Measurements from ENCODE around the gene FAM111A. TPM values are rescaled to one million over a fixed set of nuclear protein-coding genes. Genes with fewer than 3 reads are reported as not detected.

FAM111A gene
- polyA plus RNA-seq, 3 donors = 34.6 to 101 (median 55.7) TPM

DNA sequence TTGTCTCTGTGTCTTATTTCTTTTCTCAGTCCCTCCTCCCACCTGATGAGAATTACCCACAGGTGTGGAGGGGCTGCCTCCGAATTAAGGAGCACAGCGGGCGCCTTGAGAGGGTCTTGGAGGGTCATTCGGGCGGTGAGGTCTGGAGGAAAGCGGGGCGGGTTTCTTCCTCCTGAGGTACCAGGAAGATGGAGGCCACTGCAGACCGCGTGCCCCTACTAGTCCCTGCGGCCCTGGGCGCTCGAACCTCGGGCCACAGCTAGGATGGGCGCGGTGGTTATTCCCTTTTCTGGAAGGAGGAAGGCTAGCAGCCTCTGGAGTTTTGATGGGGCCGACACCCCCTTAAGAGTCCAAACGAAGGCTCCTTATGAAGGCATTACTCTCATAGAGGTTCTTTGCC lies 5.5 kb upstream of the FAM111A start:
- Histone ChIP-seq H3K79me2 (ENCODE audit: insufficient read depth, low read length) (peaks cover 6% of the 10 kb centered on the region), H2AFZ (ENCODE audit: insufficient read depth, low read depth, low read length, poor library complexity, severe bottlenecking) (no peak overlapping the region), H3K9me3 (replicated peaks in 1 of 2; ENCODE audit: control insufficient read depth in 1 of 2, insufficient read depth in 1 of 2, low read length in 2 of 2) (peaks cover 3 to 13% of the 10 kb centered on the region in 2 donors), H3K27me3 (ENCODE audit: control insufficient read depth in 2 of 2, insufficient read depth in 2 of 2, low read length in 2 of 2) (no peaks in the 10 kb centered on the region), H4K20me1 (ENCODE audit: insufficient read depth, low read length) (no peaks in the 10 kb centered on the region), H3K9ac (ENCODE audit: insufficient read depth, low read length, poor library complexity, severe bottlenecking) (no peak overlapping the region), H3K4me3 (replicated peaks in 1 of 3; ENCODE audit: low read depth in 2 of 3, low read length in 3 of 3) (no peak overlapping the region), H3K4me2 (replicated peaks; ENCODE audit: extremely low read depth, low read length, poor library complexity, severe bottlenecking) (no peak overlapping the region), H3K4me1 (ENCODE audit: control insufficient read depth in 1 of 2, insufficient read depth in 2 of 2, low read length in 2 of 2) (peaks cover 8 to 13% of the 10 kb centered on the region in 2 donors), H3K27ac (ENCODE audit: low read depth in 1 of 2, low read length in 2 of 2) (no peak overlapping the region), H3K36me3 (replicated peaks in 1 of 2; ENCODE audit: control insufficient read depth in 1 of 2, insufficient read depth in 2 of 2, low read length in 2 of 2) (peaks cover 16 to 42% of the 10 kb centered on the region in 2 donors)
- intact Hi-C loops (cut with micrococcal nuclease) = no loop called here
- H3K4me1 Mint-ChIP-seq = peaks cover 15% of the 10 kb centered on the region
- H3K4me3 Mint-ChIP-seq = no peak overlapping the region
- H3K9me3 Mint-ChIP-seq = peaks cover 5 to 13% (median 11%) of the 10 kb centered on the region in 7 donors
- H3K36me3 Mint-ChIP-seq = peaks cover 50 to 52% of the 10 kb centered on the region in 2 donors
- no peak overlapping the region for H3K27ac Mint-ChIP-seq
- peaks cover 0 to 2% (median 0%) of the 10 kb centered on the region in 3 donors for H3K27me3 Mint-ChIP-seq (ENCODE audit: low read depth in 3 of 3)
- WGBS (ENCODE audit: insufficient coverage) = 87% methylated on average over 10 of the region's 17 CpGs
- TF ChIP-seq, protein P1, sequence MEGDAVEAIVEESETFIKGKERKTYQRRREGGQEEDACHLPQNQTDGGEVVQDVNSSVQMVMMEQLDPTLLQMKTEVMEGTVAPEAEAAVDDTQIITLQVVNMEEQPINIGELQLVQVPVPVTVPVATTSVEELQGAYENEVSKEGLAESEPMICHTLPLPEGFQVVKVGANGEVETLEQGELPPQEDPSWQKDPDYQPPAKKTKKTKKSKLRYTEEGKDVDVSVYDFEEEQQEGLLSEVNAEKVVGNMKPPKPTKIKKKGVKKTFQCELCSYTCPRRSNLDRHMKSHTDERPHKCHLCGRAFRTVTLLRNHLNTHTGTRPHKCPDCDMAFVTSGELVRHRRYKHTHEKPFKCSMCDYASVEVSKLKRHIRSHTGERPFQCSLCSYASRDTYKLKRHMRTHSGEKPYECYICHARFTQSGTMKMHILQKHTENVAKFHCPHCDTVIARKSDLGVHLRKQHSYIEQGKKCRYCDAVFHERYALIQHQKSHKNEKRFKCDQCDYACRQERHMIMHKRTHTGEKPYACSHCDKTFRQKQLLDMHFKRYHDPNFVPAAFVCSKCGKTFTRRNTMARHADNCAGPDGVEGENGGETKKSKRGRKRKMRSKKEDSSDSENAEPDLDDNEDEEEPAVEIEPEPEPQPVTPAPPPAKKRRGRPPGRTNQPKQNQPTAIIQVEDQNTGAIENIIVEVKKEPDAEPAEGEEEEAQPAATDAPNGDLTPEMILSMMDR (IDR thresholded peaks at IDR 0.05) = no peak
- DNase-seq = no peak

DNA sequence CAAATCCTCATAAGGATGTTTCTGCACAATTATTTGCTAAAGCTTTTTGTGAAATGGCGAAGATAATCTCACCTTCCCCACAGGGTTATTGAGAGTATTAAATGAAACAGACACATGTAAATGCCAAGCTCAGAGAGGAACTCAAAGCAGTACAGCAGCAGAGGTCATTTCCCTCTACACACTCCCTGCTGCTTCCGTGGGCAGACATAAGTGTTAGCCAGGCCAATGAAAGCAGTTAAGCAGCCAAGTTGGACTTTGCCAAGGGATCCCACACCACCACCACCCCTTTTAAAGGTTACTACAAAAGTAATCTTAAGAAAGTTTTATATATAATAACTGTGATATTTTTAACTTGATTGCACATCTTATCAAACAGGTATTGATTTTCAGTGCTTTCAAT lies 4.0 kb upstream of the FAM111A start:
- peaks cover 25% of the 10 kb centered on the region for H3K4me1 Mint-ChIP-seq
- intact Hi-C loops (cut with micrococcal nuclease) = no loop called here

More for the DNA sequence above, 4.0 kb upstream of the FAM111A start:
- DNase-seq = no peak
- no peaks in the 10 kb centered on the region for H3K9me3 ChIP-seq (replicated peaks in 1 of 2; ENCODE audit: control insufficient read depth in 1 of 2, insufficient read depth in 1 of 2, low read length in 2 of 2)
- no CpG with 5 or more reads among the region's 2 CpGs for WGBS (ENCODE audit: insufficient coverage)
- peaks cover 10 to 27% of the 10 kb centered on the region in 2 donors for H3K36me3 ChIP-seq (replicated peaks in 1 of 2; ENCODE audit: control insufficient read depth in 1 of 2, insufficient read depth in 2 of 2, low read length in 2 of 2)
- peaks cover 16% of the 10 kb centered on the region for H3K79me2 ChIP-seq (ENCODE audit: insufficient read depth, low read length)
- H3K4me2 ChIP-seq (replicated peaks; ENCODE audit: extremely low read depth, low read length, poor library complexity, severe bottlenecking) = no peak overlapping the region
- Mint-ChIP-seq H3K27me3 (ENCODE audit: low read depth in 3 of 3) (peaks cover 0 to 2% (median 0%) of the 10 kb centered on the region in 3 donors), H3K4me3 (no peak overlapping the region), H3K36me3 (peaks cover 36 to 37% of the 10 kb centered on the region in 2 donors), H3K27ac (no peak overlapping the region), H3K9me3 (no peaks in the 10 kb centered on the region)
- peaks cover 16 to 22% of the 10 kb centered on the region in 2 donors for H3K4me1 ChIP-seq (ENCODE audit: control insufficient read depth in 1 of 2, insufficient read depth in 2 of 2, low read length in 2 of 2)
- H3K4me3 ChIP-seq (replicated peaks in 1 of 3; ENCODE audit: low read depth in 2 of 3, low read length in 3 of 3) = no peak overlapping the region
- no peaks in the 10 kb centered on the region for H3K27me3 ChIP-seq (ENCODE audit: control insufficient read depth in 2 of 2, insufficient read depth in 2 of 2, low read length in 2 of 2)
- H3K9ac ChIP-seq (ENCODE audit: insufficient read depth, low read length, poor library complexity, severe bottlenecking) = no peak overlapping the region
- H4K20me1 ChIP-seq (ENCODE audit: insufficient read depth, low read length) = no peaks in the 10 kb centered on the region
- no peak overlapping the region for H2AFZ ChIP-seq (ENCODE audit: insufficient read depth, low read depth, low read length, poor library complexity, severe bottlenecking)
- no peak overlapping the region for H3K27ac ChIP-seq (ENCODE audit: low read depth in 1 of 2, low read length in 2 of 2)
- TF ChIP-seq, protein P1 (IDR thresholded peaks at IDR 0.05) = no peak

All from CD14-positive monocyte (primary cell).